Lower leg skin (tissue), 3 donors: Measurements from ENCODE around the gene KCNJ6.

Experiments used
- CTCF ChIP-seq, 3 donors: fragments of 450-650 bp; IDR thresholded peaks; one replicate each; pipeline ENCODE4 v1.5.1; 2016; ENCODE audit warnings: antibody characterized with exemption in 3 of 3, mild to moderate bottlenecking in 3 of 3, moderate library complexity in 2 of 3
- POLR2A ChIP-seq, 2 donors: fragments of 450-650 bp; IDR thresholded peaks; one replicate each; pipeline ENCODE4 v1.6.1; 2016 to 2017; ENCODE audit warnings: antibody characterized with exemption in 2 of 2, mild to moderate bottlenecking in 1 of 2, moderate library complexity in 1 of 2

- TF ChIP-seq CTCF (IDR thresholded peaks at IDR 0.05) (no peak), POLR2A (IDR thresholded peaks at IDR 0.05) (no peak)
These were observed 329.1 kb downstream of the KCNJ6 start for GRCh38 chr21:37587203-37587602.
